ENCODE data around the gene CELSR1.

DNA sequence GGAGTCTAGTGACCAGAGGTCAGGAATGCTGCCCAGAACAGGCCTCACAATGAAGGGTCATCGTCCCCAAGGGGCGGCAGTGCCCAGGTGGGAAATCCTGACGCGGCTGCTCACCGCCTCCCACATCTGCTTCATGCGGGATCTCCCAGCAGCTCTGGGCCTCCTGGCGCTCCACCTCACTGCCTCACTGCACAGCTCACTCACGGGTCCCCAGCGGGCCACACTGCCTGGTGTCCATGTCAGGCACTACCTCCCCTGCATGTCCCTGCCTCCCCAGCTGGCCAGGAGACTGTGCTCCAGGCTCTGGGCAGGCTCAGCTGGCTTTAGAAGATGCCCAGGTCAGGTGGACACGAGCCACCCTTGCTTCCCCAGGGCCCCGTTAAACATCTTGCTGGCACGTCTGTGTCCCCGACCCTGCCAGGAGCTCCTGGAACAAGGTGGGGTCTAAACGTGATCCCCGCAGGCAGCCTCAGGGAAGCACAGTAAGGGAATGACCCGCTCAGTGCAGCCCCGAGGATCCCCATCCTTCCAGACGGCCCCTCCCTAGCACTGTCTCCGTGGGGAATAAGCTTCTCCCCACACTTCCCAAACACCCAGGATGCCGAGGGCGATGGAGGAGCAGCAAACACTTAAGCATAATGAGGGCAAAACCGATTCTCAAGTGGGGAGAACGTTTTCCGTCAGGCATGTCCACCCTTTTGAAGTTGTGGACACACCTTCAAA, 108.7 kb downstream of the CELSR1 start:
- TF ChIP-seq EP300 (IDR thresholded peaks at IDR 0.05) (no peak), POLR2A (IDR thresholded peaks at IDR 0.05) (no peak)

All from ovary (tissue), 1 donor.